Activated naive CD4-positive, alpha-beta T cell treated with anti-CD3 and anti-CD28 coated beads for 36 hours (primary cell): ENCODE results near the gene PPP1R1A. TPM values are rescaled to one million over a fixed set of nuclear protein-coding genes. Genes with fewer than 3 reads are reported as not detected.

Source experiments
- CTCF ChIA-PET: fragments of 350-600 bp; sonication (Branson Sonifier 250); formaldehyde crosslinking; loops from one replicate; lab custom pipeline; 2021; ENCODE audit warnings: antibody characterized with exemption; lab: Charles Lee
- DNase-seq: peaks from one replicate; pipeline ENCODE4 v3.0.0-alpha.2; 2020
- H3K27ac Mint-ChIP-seq: one replicate; pipeline ENCODE4 v1.8.0; 2021; ENCODE audit warnings: mild to moderate bottlenecking, mixed read lengths
- H3K27me3 Mint-ChIP-seq: one replicate; pipeline ENCODE4 v1.8.0; 2021; ENCODE audit warnings: low read depth, mixed read lengths
- H3K36me3 Mint-ChIP-seq: one replicate; pipeline ENCODE4 v1.8.0; 2021; ENCODE audit warnings: low read depth, mixed read lengths
- H3K4me1 Mint-ChIP-seq: one replicate; pipeline ENCODE4 v1.8.0; 2021; ENCODE audit warnings: low read depth, mixed read lengths
- H3K4me3 Mint-ChIP-seq: one replicate; pipeline ENCODE4 v1.8.0; 2021; ENCODE audit warnings: mild to moderate bottlenecking, moderate library complexity, mixed read lengths
- H3K9me3 Mint-ChIP-seq: one replicate; pipeline ENCODE4 v1.8.0; 2021; ENCODE audit warnings: mixed read lengths
- intact Hi-C: fragments of 100-400 bp; cut with micrococcal nuclease; formaldehyde crosslinking; loops from one replicate; pipeline ENCODE4 v1.15.1; 2023
- total RNA-seq, 2 experiments: library from RNA; stranded (reverse); gene quantifications; one replicate each; pipeline ENCODE4 v1.2.3, GENCODE V29; 2021

The PPP1R1A gene
- total RNA-seq, 2 experiments from 2014 or later = not detected

DNA sequence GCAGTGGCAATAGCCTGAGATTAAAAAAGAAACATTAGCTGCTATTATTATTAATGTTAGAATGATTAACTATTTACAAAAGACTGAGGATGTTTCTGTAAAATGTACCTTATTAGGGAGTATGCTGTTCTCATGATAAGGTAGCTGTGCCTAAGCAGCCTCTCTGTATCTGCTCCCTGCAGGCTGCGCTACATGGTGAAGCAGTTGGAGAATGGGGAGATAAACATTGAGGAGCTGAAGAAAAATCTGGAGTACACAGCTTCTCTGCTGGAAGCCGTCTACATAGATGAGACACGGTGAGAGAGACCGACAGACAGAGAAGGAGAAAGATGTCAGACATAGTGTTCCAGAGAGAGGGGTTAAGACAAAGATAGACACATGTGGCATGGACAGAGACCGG lies 21.7 kb downstream of the PPP1R1A start:
- intact Hi-C loops = no loop called here
- Mint-ChIP-seq H3K27me3 (no peaks in the 10 kb centered on the region), H3K36me3 (peaks cover 9% of the 10 kb centered on the region), H3K4me3 (no peak overlapping the region), H3K9me3 (no peaks in the 10 kb centered on the region), H3K4me1 (peaks cover 7% of the 10 kb centered on the region), H3K27ac (no peak overlapping the region)
- CTCF ChIA-PET = interaction anchor here (0.8 to 2.3 kb wide), 6 partner anchors 10 to 175 kb away, joined by 3 to 14 read pairs (median 3); no protein-coding TSS in a partner anchor
- DNase-seq = no peak

DNA sequence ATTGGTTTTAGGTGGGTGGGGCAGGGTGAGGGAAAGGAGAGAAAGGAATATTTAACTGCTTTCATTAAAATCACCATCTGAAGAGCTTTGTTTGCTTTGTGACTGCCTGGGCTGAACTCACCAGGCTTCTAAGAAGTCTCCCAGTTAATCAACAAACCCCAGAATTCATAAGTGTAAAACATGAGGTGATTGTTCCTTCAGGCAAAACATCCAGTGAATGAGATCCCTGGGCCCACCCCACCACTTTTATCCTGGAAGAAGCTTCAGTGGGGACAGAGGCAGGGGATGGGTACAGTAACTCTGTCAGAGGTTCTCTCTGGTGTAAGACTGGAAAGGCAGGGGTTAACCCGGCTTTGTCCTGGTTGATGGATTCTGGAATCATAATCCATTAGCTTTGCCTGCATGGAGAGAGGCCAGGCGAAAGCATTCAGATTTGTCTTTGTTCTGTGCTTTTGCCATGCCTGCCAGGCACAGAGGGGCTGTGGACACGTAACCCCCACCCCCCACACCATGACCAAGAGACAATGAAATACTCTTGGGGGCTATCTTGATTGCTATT lies 22.4 kb downstream of the PPP1R1A start:
- Mint-ChIP-seq H3K4me3 (no peak overlapping the region), H3K27me3 (no peaks in the 10 kb centered on the region), H3K9me3 (no peaks in the 10 kb centered on the region), H3K36me3 (peaks cover 9% of the 10 kb centered on the region), H3K4me1 (peaks cover 15% of the 10 kb centered on the region), H3K27ac (no peak overlapping the region)
- CTCF ChIA-PET = interaction anchor here (0.9 to 2.3 kb wide), 4 partner anchors 11 to 31 kb away, joined by 3 to 14 read pairs (median 3); no protein-coding TSS in a partner anchor
- intact Hi-C loops = no loop called here
- DNase-seq = no peak

DNA sequence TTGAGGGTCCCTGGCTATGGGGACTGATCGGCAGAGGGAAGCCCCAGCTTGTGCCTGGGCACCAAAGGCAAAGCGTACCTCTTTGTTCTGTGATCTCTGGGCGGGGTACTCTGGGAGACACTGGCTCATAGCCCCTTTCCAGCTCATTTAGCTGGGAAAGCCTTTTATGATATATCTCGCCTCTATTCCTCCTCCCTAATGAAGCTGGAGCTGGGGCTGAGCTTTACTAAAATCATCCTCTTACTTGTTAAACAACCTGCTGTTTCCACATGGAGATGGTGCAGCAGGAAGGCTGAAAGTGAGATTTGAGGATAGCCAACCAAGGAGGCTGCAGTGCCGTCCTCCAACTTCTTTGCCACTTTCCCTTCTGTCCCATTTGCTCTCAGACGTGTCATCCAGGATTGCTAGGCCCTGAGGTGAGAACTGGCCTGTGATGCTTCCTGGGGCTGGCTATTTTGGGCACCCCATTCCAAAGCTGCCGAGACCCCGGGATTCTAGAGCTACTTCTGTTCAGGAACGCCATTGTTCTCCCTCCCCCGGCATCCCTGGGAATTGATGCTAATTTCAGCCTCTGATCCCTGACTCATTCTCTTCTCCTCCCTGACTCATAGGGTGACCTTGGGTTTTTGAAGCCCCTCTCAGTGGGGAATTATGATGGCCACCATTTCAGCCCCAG lies 23.0 kb downstream of the PPP1R1A start:
- Mint-ChIP-seq H3K36me3 (peaks cover 6% of the 10 kb centered on the region), H3K9me3 (no peaks in the 10 kb centered on the region), H3K4me3 (no peak overlapping the region), H3K27me3 (no peaks in the 10 kb centered on the region), H3K4me1 (peaks cover 20% of the 10 kb centered on the region), H3K27ac (no peak overlapping the region)
- DNase-seq = no peak
- intact Hi-C loops = no loop called here
- CTCF ChIA-PET = interaction anchor here (0.9 to 2.3 kb wide), 3 partner anchors 11 to 31 kb away, joined by 3 to 14 read pairs (median 3); no protein-coding TSS in a partner anchor

DNA sequence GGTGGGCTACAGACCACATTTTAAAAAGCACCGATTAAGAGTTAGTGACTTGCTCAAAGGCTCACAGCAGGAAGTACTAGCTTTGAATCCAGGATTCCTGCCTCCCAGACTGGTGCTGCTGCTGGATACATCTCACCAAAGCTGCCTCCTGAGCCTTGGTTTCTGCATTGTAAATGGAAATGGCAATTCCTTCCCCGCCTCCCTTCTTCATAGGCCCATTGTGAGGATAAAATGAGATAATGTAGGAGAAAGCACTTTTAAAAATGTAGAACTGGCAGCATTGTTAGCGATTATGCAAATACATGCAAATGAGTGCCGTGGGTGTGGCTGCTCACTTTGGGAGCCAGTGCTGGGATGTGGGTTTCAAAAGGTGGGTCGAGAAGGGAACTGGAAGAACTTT lies 23.7 kb downstream of the PPP1R1A start:
- intact Hi-C loops = loop anchor here (5.0 kb wide), 1 partner anchor 152 kb away; no protein-coding TSS in a partner anchor
- peaks cover 3% of the 10 kb centered on the region for H3K36me3 Mint-ChIP-seq
- CTCF ChIA-PET = interaction anchor here (0.6 to 2.0 kb wide), 3 partner anchors 13 to 67 kb away, joined by 3 to 9 read pairs (median 3); partner anchors contain the start of gene NCKAP1L
- no peak overlapping the region for H3K4me3 Mint-ChIP-seq
- H3K27ac Mint-ChIP-seq = no peak overlapping the region
- no peak for DNase-seq
- H3K4me1 Mint-ChIP-seq = peaks cover 27% of the 10 kb centered on the region
- no peaks in the 10 kb centered on the region for H3K9me3 Mint-ChIP-seq
- no peaks in the 10 kb centered on the region for H3K27me3 Mint-ChIP-seq

DNA sequence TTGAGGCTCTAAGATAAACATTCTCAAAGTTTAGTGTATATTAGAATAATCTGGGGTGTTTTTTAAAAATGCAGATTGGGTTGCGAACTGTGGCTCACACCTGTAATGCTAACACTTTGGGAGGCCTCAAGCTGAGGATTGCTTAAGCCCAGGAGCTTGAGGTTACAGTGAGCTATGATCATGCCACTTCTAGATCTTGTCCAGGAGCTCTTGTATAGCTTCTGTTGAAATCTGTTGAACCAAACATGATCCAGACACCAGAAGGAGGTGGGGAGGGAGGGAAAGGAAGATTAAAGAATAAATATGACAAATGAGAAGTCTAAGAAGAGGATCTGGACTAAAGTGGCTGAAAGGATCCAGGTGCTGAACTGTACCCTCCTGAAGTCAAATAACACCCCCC lies 24.7 kb downstream of the PPP1R1A start:
- H3K27me3 Mint-ChIP-seq = no peaks in the 10 kb centered on the region
- no peaks in the 10 kb centered on the region for H3K9me3 Mint-ChIP-seq
- H3K4me3 Mint-ChIP-seq = no peak overlapping the region
- H3K4me1 Mint-ChIP-seq = peaks cover 31% of the 10 kb centered on the region
- H3K36me3 Mint-ChIP-seq = peaks cover 3% of the 10 kb centered on the region
- CTCF ChIA-PET = interaction anchor here (0.9 to 2.0 kb wide), 5 partner anchors 14 to 184 kb away, joined by 3 to 9 read pairs (median 3); no protein-coding TSS in a partner anchor
- no peak for DNase-seq
- peak overlapping the region; percentile 19 for H3K27ac Mint-ChIP-seq
- intact Hi-C loops = loop anchor here (5.0 kb wide), 1 partner anchor 151 kb away; no protein-coding TSS in a partner anchor

DNA sequence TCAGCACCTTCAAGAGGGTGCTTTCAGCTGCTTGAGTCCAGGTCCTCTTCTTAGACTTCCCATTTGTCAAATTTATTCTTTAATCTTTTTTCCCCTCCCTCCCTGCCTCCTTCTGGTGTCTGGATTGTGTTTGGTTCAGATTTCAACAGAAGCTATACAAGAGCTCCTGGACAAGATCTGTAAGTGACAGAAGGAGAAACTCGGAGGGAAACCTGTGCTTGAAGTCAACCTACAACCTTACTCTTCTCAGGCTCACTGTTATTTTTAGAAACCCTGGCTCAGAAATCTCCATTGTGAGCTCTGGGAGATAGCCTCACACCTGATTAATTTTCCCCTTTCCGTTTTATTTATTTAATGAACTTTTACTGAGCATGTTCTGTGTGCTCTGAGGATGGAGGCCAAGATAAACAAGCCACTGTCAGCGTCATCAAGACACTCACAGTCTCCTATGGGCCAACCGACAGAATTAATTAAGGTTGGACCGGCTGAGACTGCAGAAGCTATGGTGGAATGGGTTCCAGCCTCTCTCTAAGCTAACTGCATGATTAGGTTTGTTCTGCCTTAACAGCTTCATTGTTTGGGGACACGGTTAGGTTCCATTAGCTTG lies 25.6 kb downstream of the PPP1R1A start:
- no peaks in the 10 kb centered on the region for H3K9me3 Mint-ChIP-seq
- intact Hi-C loops = loop anchor here (5.0 kb wide), 1 partner anchor 151 kb away; no protein-coding TSS in a partner anchor
- no peaks in the 10 kb centered on the region for H3K27me3 Mint-ChIP-seq
- no peak overlapping the region for H3K4me3 Mint-ChIP-seq
- peaks cover 1% of the 10 kb centered on the region for H3K36me3 Mint-ChIP-seq
- no peak overlapping the region for H3K27ac Mint-ChIP-seq
- peaks cover 31% of the 10 kb centered on the region for H3K4me1 Mint-ChIP-seq
- DNase-seq = no peak
- CTCF ChIA-PET = interaction anchor here (1.2 to 2.0 kb wide), 5 partner anchors 12 to 183 kb away, joined by 3 to 9 read pairs (median 4); no protein-coding TSS in a partner anchor

DNA sequence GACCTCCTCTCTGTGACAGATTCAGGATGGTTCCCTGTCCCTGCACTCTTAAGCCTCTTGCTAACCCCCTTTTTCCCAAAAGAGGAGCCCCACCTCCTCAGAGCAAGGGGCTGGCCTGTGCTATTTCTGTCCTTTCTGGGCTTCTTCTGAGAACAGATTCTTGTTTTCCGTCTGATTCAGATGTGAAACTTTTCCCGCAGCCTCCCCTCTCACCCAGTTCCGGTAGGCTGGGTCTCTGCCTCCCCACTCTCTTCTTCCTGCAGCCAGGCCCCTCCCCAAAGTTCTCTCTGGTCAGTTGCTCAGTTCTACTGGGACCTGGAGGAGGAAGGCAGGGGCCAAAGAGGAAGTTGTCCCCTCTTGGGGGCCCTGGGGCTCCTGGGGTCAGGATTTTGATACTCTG lies 27.3 kb downstream of the PPP1R1A start:
- intact Hi-C loops = loop anchor here (1.0 to 5.0 kb wide), 3 partner anchors 42 to 424 kb away; partner anchors contain the start of gene TESPA1
- Mint-ChIP-seq H3K27me3 (peaks cover 3% of the 10 kb centered on the region), H3K4me3 (peak overlapping the region; percentile 72), H3K36me3 (no peaks in the 10 kb centered on the region), H3K9me3 (no peaks in the 10 kb centered on the region), H3K27ac (peak overlapping the region; percentile 80), H3K4me1 (peaks cover 31% of the 10 kb centered on the region)
- DNase-seq = peak; percentile 46
- CTCF ChIA-PET = interaction anchor here (0.7 to 1.8 kb wide), 5 partner anchors 15 to 511 kb away, joined by 3 to 13 read pairs (median 6); no protein-coding TSS in a partner anchor

DNA sequence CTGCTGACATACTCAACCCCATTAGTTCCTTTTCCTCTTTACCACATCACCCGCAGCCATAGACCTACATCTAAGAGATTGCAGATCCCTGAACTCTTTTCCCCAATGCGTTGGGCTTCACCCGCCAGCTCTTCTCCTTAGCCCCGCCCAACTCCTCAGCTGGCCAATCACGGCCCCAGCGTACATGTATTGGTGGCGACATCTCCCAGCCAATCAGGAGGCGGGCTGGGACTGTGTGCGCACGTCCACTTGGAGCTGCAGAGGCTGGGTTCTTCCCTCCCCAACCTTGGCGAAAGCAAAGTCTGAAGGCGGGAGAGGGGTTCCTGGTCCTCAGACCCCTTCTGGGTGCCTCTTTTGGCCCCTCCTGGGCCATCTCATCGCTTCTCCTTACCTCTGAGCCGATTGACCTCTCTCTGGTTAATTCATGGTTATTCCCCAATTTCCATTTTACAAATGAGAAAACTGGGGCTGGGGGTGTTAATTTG lies 28.0 kb downstream of the PPP1R1A start:
- CTCF ChIA-PET = interaction anchor here (0.6 to 1.8 kb wide), 6 partner anchors 10 to 512 kb away, joined by 3 to 13 read pairs (median 5); no protein-coding TSS in a partner anchor
- Mint-ChIP-seq H3K36me3 (no peaks in the 10 kb centered on the region), H3K4me3 (peak overlapping the region; percentile 72), H3K27me3 (peaks cover 3% of the 10 kb centered on the region), H3K4me1 (peaks cover 31% of the 10 kb centered on the region), H3K27ac (peak overlapping the region; percentile 80), H3K9me3 (no peaks in the 10 kb centered on the region)
- intact Hi-C loops = loop anchor here (1.0 to 5.0 kb wide), 5 partner anchors 10 to 424 kb away; partner anchors contain the start of genes NCKAP1L and TESPA1
- DNase-seq = peak; percentile 97

DNA sequence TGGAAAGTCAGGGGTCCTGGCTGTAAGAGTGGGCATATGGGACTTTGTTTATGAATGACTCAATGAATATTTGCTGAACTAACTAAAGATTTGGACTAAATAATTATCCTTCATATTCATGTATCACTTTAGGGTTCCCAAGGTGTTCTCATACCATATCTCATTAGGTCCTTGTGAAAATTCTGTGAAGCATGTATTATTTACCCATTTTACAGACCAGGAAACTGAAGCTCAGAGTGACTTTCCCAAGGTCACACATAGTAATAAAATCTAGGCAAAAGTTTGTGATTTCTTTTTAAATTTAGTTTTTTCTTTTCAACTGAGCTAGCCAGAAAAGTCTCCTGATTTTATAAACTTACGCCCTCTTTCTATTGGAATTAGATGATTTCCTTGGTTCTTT lies 29.7 kb downstream of the PPP1R1A start:
- H3K9me3 Mint-ChIP-seq = no peaks in the 10 kb centered on the region
- intact Hi-C loops = no loop called here
- CTCF ChIA-PET = no interaction called here
- peaks cover 31% of the 10 kb centered on the region for H3K4me1 Mint-ChIP-seq
- no peak for DNase-seq
- H3K27me3 Mint-ChIP-seq = peaks cover 3% of the 10 kb centered on the region
- no peaks in the 10 kb centered on the region for H3K36me3 Mint-ChIP-seq
- no peak overlapping the region for H3K27ac Mint-ChIP-seq
- no peak overlapping the region for H3K4me3 Mint-ChIP-seq

DNA sequence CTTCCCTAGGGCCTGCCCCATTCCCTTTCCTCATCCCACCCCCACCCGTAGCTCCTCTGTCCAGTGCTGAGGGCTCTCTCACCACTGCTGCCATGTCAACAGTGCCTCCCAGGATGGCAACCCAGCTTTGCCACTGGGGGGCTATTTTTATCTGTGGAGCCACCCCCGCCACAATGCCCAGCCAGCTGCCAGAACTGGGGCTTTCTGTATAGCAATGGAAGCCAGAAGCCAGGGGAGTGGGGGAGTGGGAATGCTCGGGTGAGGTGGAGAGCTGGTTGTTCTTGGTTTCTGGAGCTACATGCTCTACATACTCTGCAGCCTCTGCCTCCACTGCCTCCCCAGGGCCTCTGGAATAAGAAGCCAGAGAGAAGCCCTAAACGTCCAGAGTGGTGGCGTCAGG lies 30.1 kb downstream of the PPP1R1A start:
- intact Hi-C loops = no loop called here
- CTCF ChIA-PET = interaction anchor here (0.8 kb wide), 1 partner anchor 31 kb away, joined by 3 read pairs; no protein-coding TSS in a partner anchor

DNA sequence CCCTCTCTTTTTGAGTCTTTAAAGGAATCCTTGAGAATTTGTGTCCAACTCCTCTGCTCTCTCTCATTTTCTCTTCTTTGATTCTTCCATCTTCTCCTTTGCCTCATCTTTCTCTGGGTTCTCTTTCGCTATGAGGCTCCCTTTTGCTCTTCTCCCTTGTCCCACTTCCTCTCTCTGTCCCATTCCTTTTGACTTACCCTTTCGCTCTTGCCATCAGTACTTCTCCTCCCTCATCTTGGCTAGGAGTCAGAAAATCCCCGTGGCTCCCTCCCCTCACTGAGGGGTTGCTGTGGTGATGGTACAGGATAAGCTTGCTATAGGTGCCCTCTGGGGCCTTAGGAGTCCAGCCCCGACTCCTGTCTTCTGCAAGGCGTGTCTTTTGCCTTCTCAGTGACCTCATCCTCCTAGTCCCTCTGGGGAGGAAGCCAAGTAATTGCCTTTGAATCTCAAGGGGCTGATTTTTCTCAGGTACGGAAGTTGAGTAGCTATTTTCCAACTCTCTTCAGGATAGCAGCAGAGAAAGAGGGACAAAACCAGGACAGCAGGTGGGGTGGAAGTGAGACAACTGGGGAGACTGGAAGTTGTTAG lies 32.7 kb downstream of the PPP1R1A start:
- H3K36me3 Mint-ChIP-seq = no peaks in the 10 kb centered on the region
- peaks cover 3% of the 10 kb centered on the region for H3K27me3 Mint-ChIP-seq
- H3K4me3 Mint-ChIP-seq = no peak overlapping the region
- H3K9me3 Mint-ChIP-seq = no peaks in the 10 kb centered on the region
- CTCF ChIA-PET = interaction anchor here (0.6 kb wide), 1 partner anchor 304 kb away, joined by 4 read pairs; no protein-coding TSS in a partner anchor
- intact Hi-C loops = no loop called here
- no peak for DNase-seq
- peaks cover 22% of the 10 kb centered on the region for H3K4me1 Mint-ChIP-seq
- H3K27ac Mint-ChIP-seq = no peak overlapping the region

More for the DNA sequence above, 30.1 kb downstream of the PPP1R1A start:
- no peaks in the 10 kb centered on the region for H3K36me3 Mint-ChIP-seq
- no peak overlapping the region for H3K4me3 Mint-ChIP-seq
- DNase-seq = no peak
- H3K27me3 Mint-ChIP-seq = peaks cover 3% of the 10 kb centered on the region
- H3K4me1 Mint-ChIP-seq = peaks cover 31% of the 10 kb centered on the region
- H3K9me3 Mint-ChIP-seq = no peaks in the 10 kb centered on the region
- H3K27ac Mint-ChIP-seq = no peak overlapping the region
